Measurements from ENCODE around the gene TMEM132E. TPM values are rescaled to one million over a fixed set of nuclear protein-coding genes. Genes with fewer than 3 reads are reported as not detected.

The TMEM132E gene
- total RNA-seq, 2 donors from 2014 or later, result not detected

GRCh38 chr17:34596920-34597319 lies 17.5 kb downstream of the TMEM132E start:
- ATAC-seq (replicated peaks in 1 of 2) (no peak), DNase-seq (no peak)
- H3K27ac Mint-ChIP-seq, result no peak overlapping the region
- no peaks in the 10 kb centered on the region for H3K4me1 Mint-ChIP-seq (ENCODE audit: low read depth)
- H3K9me3 Mint-ChIP-seq, result no peaks in the 10 kb centered on the region
- H3K27me3 Mint-ChIP-seq (ENCODE audit: low read depth), result peaks cover 35% of the 10 kb centered on the region
- no peaks in the 10 kb centered on the region for H3K36me3 Mint-ChIP-seq (ENCODE audit: insufficient read depth in 2 of 2)
- no peak overlapping the region for H3K4me3 Mint-ChIP-seq

GRCh38 chr17:34598161-34598776 lies 18.9 kb downstream of the TMEM132E start:
- no peak overlapping the region for H3K27ac Mint-ChIP-seq
- no peaks in the 10 kb centered on the region for H3K9me3 Mint-ChIP-seq
- no peaks in the 10 kb centered on the region for H3K36me3 Mint-ChIP-seq (ENCODE audit: insufficient read depth in 2 of 2)
- no peak for DNase-seq
- no peak overlapping the region for H3K4me3 Mint-ChIP-seq
- peaks cover 41% of the 10 kb centered on the region for H3K27me3 Mint-ChIP-seq (ENCODE audit: low read depth)
- ATAC-seq (replicated peaks in 1 of 2), result no peak
- no peaks in the 10 kb centered on the region for H3K4me1 Mint-ChIP-seq (ENCODE audit: low read depth)

DNA sequence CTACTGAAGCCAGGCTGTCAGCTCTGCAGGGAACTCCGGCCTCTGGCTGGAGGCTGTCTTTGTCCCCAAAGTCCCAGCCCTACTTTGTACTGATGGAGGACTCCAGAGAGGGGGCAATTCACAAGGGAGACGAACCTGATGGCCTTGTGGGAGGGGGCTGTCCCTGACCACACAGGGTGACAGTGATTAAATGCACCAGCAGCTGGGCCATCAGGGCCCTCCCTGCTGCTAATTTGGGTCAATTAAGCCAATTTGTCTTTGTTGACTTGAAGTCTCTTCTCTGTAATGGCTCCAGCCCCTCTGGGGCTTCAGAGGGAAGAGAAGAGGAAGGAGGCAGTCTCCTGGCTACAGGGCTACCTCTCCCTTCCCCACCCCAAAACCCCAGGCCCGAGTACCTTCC lies 22.0 kb downstream of the TMEM132E start:
- Mint-ChIP-seq H3K36me3 (ENCODE audit: insufficient read depth in 2 of 2) (no peaks in the 10 kb centered on the region), H3K4me3 (no peak overlapping the region), H3K27me3 (ENCODE audit: low read depth) (peaks cover 38% of the 10 kb centered on the region), H3K4me1 (ENCODE audit: low read depth) (no peaks in the 10 kb centered on the region), H3K27ac (no peak overlapping the region), H3K9me3 (no peaks in the 10 kb centered on the region)
- DNase-seq (no peak), ATAC-seq (replicated peaks in 1 of 2) (no peak)

DNA sequence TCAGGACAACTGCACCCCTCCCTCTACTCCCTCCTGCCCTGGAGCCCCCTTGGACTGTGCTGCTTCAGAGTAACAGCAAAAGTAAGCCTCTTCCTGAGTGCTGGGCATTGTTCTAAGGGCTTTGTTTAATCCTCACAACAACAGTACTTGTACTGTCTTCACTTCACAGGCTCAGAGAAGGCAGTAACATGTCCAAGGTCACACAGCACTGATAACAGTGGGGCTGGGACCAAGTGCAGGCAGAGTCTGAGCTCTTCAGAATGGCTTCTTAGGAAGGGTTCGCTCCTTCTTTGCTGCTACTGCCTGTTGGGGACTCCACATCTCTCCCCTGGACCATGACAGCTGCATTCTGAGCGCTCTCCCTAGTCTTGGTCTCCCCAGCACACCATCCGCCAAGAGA lies 24.6 kb downstream of the TMEM132E start:
- Mint-ChIP-seq H3K27me3 (ENCODE audit: low read depth) (peaks cover 44% of the 10 kb centered on the region), H3K4me1 (ENCODE audit: low read depth) (no peaks in the 10 kb centered on the region), H3K4me3 (no peak overlapping the region), H3K36me3 (ENCODE audit: insufficient read depth in 2 of 2) (no peaks in the 10 kb centered on the region), H3K27ac (no peak overlapping the region), H3K9me3 (no peaks in the 10 kb centered on the region)
- ATAC-seq (replicated peaks in 1 of 2) (no peak), DNase-seq (no peak)

- ATAC-seq (replicated peaks in 1 of 2), result no peak
These were observed 27.4 kb downstream of the TMEM132E start for GRCh38 chr17:34606763-34607162.

GRCh38 chr17:34607917-34608316 lies 28.5 kb downstream of the TMEM132E start:
- peaks cover 51% of the 10 kb centered on the region for H3K27me3 Mint-ChIP-seq (ENCODE audit: low read depth)
- no peaks in the 10 kb centered on the region for H3K9me3 Mint-ChIP-seq
- ATAC-seq (replicated peaks in 1 of 2) (no peak), DNase-seq (no peak)
- H3K4me1 Mint-ChIP-seq (ENCODE audit: low read depth), result no peaks in the 10 kb centered on the region
- H3K36me3 Mint-ChIP-seq (ENCODE audit: insufficient read depth in 2 of 2), result no peaks in the 10 kb centered on the region
- no peak overlapping the region for H3K27ac Mint-ChIP-seq
- no peak overlapping the region for H3K4me3 Mint-ChIP-seq

More at GRCh38 chr17:34606763-34607162, 27.4 kb downstream of the TMEM132E start:
- H3K27ac Mint-ChIP-seq, result no peak overlapping the region
- no peak overlapping the region for H3K4me3 Mint-ChIP-seq
- H3K4me1 Mint-ChIP-seq (ENCODE audit: low read depth), result no peaks in the 10 kb centered on the region
- no peaks in the 10 kb centered on the region for H3K9me3 Mint-ChIP-seq
- no peaks in the 10 kb centered on the region for H3K36me3 Mint-ChIP-seq (ENCODE audit: insufficient read depth in 2 of 2)
- peaks cover 57% of the 10 kb centered on the region for H3K27me3 Mint-ChIP-seq (ENCODE audit: low read depth)
- DNase-seq, result no peak

GRCh38 chr17:34609210-34609609 lies 29.8 kb downstream of the TMEM132E start:
- Mint-ChIP-seq H3K36me3 (ENCODE audit: insufficient read depth in 2 of 2) (no peaks in the 10 kb centered on the region), H3K27ac (no peak overlapping the region), H3K4me1 (ENCODE audit: low read depth) (no peaks in the 10 kb centered on the region), H3K4me3 (no peak overlapping the region), H3K9me3 (no peaks in the 10 kb centered on the region), H3K27me3 (ENCODE audit: low read depth) (peaks cover 45% of the 10 kb centered on the region)
- DNase-seq (no peak), ATAC-seq (replicated peaks in 1 of 2) (no peak)

DNA sequence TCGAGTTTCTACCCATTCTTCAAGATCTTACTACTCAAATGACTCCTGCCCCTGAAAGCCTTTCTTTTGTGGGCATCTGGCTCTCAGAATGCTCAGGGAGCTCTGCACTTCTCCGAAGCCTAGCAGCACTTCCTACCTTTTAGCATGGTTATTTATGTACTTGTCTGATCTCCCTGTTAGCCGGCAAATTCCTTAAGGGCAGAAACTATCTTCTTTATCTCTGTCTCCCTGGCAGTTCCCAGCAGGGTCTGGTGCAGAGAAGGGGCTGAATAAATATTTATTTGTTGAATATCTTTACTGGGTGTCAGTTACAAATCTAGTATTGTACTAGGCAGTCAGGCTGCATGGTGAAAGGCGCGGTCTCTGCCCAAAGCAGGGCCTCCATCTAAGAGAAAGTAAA lies 30.7 kb downstream of the TMEM132E start:
- Mint-ChIP-seq H3K4me1 (ENCODE audit: low read depth) (no peaks in the 10 kb centered on the region), H3K4me3 (no peak overlapping the region), H3K27ac (no peak overlapping the region), H3K36me3 (ENCODE audit: insufficient read depth in 2 of 2) (no peaks in the 10 kb centered on the region), H3K27me3 (ENCODE audit: low read depth) (peaks cover 41% of the 10 kb centered on the region), H3K9me3 (no peaks in the 10 kb centered on the region)
- ATAC-seq (replicated peaks in 1 of 2) (no peak), DNase-seq (no peak)

GRCh38 chr17:34610506-34610905 lies 31.1 kb downstream of the TMEM132E start:
- no peak overlapping the region for H3K27ac Mint-ChIP-seq
- no peaks in the 10 kb centered on the region for H3K9me3 Mint-ChIP-seq
- H3K27me3 Mint-ChIP-seq (ENCODE audit: low read depth), result peaks cover 45% of the 10 kb centered on the region

DNA sequence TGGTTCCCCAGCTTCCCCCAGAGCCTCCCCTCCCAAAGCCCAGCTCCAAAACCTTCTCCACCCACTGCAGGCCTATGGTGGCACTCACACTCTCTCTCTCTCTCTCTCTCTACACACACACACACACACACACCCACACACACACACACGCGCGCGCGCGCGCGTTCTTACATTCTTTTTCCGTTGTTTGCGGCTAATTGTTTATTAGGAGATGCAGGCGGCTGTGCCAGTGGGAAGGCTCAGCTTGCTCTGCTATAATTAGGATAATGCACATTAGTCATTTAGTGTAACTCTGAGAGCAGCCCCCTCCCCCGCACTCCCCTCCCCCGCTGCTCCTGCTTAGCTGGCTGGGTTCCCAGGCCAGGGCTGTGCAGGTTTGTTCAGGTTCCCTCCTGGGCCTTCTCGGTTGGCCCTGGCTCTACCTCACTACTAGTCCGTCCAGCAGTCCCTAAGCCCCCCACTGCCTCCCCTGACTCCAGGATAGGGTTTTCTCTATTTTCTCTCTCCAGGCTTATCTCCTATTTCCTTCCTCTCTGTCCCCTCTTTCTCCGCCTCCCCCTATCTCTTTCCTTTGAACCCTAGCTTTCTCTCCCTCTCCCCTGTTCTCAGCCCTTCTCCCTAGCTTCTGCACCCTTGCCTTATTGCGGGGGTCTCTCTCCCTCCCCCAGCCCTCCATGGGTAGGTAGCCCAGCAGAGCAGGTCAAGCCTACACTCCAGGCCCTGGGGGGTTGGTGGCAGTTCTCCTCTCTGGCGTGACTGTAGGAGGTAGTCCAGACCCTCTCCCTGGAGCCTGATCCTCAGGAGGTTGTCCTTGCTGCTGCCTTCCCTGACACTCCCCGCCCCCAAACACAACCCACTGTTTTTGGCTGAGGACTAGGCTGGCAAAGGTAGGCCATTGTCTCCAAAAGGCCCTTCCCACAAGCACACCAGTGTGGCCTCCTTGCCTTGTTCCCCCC lies 34.0 kb downstream of the TMEM132E start:
- no peak for ATAC-seq (replicated peaks in 1 of 2)
- H3K4me1 Mint-ChIP-seq (ENCODE audit: low read depth), result no peaks in the 10 kb centered on the region
- H3K36me3 Mint-ChIP-seq (ENCODE audit: insufficient read depth in 2 of 2), result no peaks in the 10 kb centered on the region
- H3K4me3 Mint-ChIP-seq, result no peak overlapping the region
- peaks cover 37% of the 10 kb centered on the region for H3K27me3 Mint-ChIP-seq (ENCODE audit: low read depth)
- no peaks in the 10 kb centered on the region for H3K9me3 Mint-ChIP-seq
- H3K27ac Mint-ChIP-seq, result no peak overlapping the region
- no peak for DNase-seq

More at GRCh38 chr17:34610506-34610905, 31.1 kb downstream of the TMEM132E start:
- no peak overlapping the region for H3K4me3 Mint-ChIP-seq
- no peaks in the 10 kb centered on the region for H3K36me3 Mint-ChIP-seq (ENCODE audit: insufficient read depth in 2 of 2)
- H3K4me1 Mint-ChIP-seq (ENCODE audit: low read depth), result no peaks in the 10 kb centered on the region
- DNase-seq, result no peak
- no peak for ATAC-seq (replicated peaks in 1 of 2)

- no peak overlapping the region for H3K27ac Mint-ChIP-seq
- no peak for DNase-seq
- H3K4me3 Mint-ChIP-seq, result no peak overlapping the region
- peaks cover 25% of the 10 kb centered on the region for H3K27me3 Mint-ChIP-seq (ENCODE audit: low read depth)
- H3K4me1 Mint-ChIP-seq (ENCODE audit: low read depth), result no peaks in the 10 kb centered on the region
- ATAC-seq (replicated peaks in 1 of 2), result no peak
- no peaks in the 10 kb centered on the region for H3K36me3 Mint-ChIP-seq (ENCODE audit: insufficient read depth in 2 of 2)
- H3K9me3 Mint-ChIP-seq, result no peaks in the 10 kb centered on the region
These were observed 35.3 kb downstream of the TMEM132E start for GRCh38 chr17:34614698-34615097.

GRCh38 chr17:34615326-34615725 lies 35.9 kb downstream of the TMEM132E start:
- no peaks in the 10 kb centered on the region for H3K9me3 Mint-ChIP-seq
- peaks cover 19% of the 10 kb centered on the region for H3K27me3 Mint-ChIP-seq (ENCODE audit: low read depth)
- no peaks in the 10 kb centered on the region for H3K4me1 Mint-ChIP-seq (ENCODE audit: low read depth)
- DNase-seq (no peak), ATAC-seq (replicated peaks in 1 of 2) (no peak)
- H3K27ac Mint-ChIP-seq, result no peak overlapping the region
- H3K4me3 Mint-ChIP-seq, result no peak overlapping the region
- no peaks in the 10 kb centered on the region for H3K36me3 Mint-ChIP-seq (ENCODE audit: insufficient read depth in 2 of 2)

DNA sequence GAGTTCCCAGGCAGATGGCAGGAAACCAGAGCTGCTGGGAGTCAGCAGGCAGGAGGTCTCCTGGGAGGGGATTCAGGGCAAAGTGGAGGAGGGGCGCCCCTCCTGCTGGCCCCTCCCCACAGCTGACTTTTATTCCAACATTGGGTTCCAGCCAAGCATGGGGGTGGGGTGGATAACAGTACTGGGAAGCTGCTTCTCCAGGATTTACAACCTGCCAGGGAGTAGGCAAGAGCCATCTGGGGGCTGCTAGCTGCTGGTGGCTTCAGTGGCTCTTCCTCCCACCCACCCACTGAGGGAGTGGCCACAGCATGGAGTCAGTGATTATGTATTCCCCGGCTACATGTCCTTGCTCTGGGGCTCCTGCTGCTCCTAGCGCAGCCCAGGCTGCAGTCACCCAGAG lies 36.8 kb downstream of the TMEM132E start:
- H3K27me3 Mint-ChIP-seq (ENCODE audit: low read depth), result peaks cover 19% of the 10 kb centered on the region
- H3K4me1 Mint-ChIP-seq (ENCODE audit: low read depth), result no peaks in the 10 kb centered on the region
- no peak overlapping the region for H3K27ac Mint-ChIP-seq
- no peaks in the 10 kb centered on the region for H3K9me3 Mint-ChIP-seq
- H3K4me3 Mint-ChIP-seq, result no peak overlapping the region
- H3K36me3 Mint-ChIP-seq (ENCODE audit: insufficient read depth in 2 of 2), result no peaks in the 10 kb centered on the region
- DNase-seq (no peak), ATAC-seq (replicated peaks in 1 of 2) (no peak)

All from activated T-cell treated with anti-CD3 and anti-CD28 coated beads, Interleukin-2, amount 50 U/mL, for 72 hours (primary cell).